ENCODE measurements around the gene CSRP2.

CSRP2 gene

GRCh38 chr12:76915361-76916169, 36.7 kb upstream of the CSRP2 start:
- no peaks in the 10 kb centered on the region for H3K9me3 ChIP-seq (ENCODE audit: control insufficient read depth, insufficient read depth, low read length)
- H3K27ac ChIP-seq (ENCODE audit: low read depth, low read length): no peak overlapping the region
- no peaks in the 10 kb centered on the region for H3K36me3 ChIP-seq (ENCODE audit: control insufficient read depth, insufficient read depth, low read length)
- H3K9ac ChIP-seq (ENCODE audit: low read depth, low read length): no peak overlapping the region
- H3K4me3 ChIP-seq (ENCODE audit: low read depth, low read length): no peak overlapping the region
- H3K27me3 ChIP-seq (ENCODE audit: control insufficient read depth, insufficient read depth, low read length): no peaks in the 10 kb centered on the region
- peaks cover 22% of the 10 kb centered on the region for H3K4me1 ChIP-seq (ENCODE audit: control insufficient read depth, insufficient read depth, low read length)

GRCh38 chr12:76914102-76914859, 35.5 kb upstream of the CSRP2 start:
- Histone ChIP-seq H3K9ac (ENCODE audit: low read depth, low read length) (no peak overlapping the region), H3K4me1 (ENCODE audit: control insufficient read depth, insufficient read depth, low read length) (peaks cover 16% of the 10 kb centered on the region), H3K4me3 (ENCODE audit: low read depth, low read length) (no peak overlapping the region), H3K27ac (ENCODE audit: low read depth, low read length) (no peak overlapping the region), H3K27me3 (ENCODE audit: control insufficient read depth, insufficient read depth, low read length) (no peaks in the 10 kb centered on the region), H3K36me3 (ENCODE audit: control insufficient read depth, insufficient read depth, low read length) (no peaks in the 10 kb centered on the region), H3K9me3 (ENCODE audit: control insufficient read depth, insufficient read depth, low read length) (no peaks in the 10 kb centered on the region)

GRCh38 chr12:76909290-76909689, 30.5 kb upstream of the CSRP2 start:
- Histone ChIP-seq H3K36me3 (ENCODE audit: control insufficient read depth, insufficient read depth, low read length) (no peaks in the 10 kb centered on the region), H3K4me1 (ENCODE audit: control insufficient read depth, insufficient read depth, low read length) (peaks cover 48% of the 10 kb centered on the region), H3K4me3 (ENCODE audit: low read depth, low read length) (no peak overlapping the region), H3K9me3 (ENCODE audit: control insufficient read depth, insufficient read depth, low read length) (no peaks in the 10 kb centered on the region), H3K27me3 (ENCODE audit: control insufficient read depth, insufficient read depth, low read length) (no peaks in the 10 kb centered on the region), H3K27ac (ENCODE audit: low read depth, low read length) (no peak overlapping the region), H3K9ac (ENCODE audit: low read depth, low read length) (no peak overlapping the region)

DNA sequence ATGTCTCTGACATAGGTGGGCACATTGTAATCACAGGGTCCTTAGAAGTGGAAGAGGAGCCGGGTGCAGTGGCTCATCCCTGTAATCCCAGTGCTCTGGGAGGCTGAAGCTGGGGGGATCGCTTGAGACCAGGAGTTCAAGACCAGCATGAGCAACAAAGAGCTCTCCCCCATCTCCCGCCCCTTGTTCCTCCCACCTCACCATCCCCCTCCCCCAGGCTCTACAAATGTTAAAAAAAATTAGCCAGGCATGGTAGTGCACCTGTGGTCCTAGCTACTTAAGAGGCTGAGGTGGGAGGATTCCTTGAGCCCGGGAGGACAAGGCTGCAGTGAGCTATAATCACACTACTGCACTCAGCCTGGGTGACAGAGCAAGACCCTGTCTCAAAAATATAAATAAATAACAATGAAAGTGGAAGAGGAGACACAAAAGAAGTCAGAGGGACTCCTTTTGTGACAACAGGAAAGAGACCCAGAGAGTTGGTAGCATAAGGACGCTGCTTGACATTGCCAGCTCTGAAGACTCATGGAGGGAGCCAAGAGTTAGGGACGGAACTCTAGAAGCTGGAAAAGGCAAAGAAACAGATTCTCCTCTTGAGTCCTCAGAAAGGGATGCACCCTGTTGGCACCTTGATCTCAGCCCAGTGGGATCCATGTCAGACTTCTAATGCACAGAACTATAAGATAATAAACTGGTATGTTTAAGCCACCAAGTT, 29.6 kb upstream of the CSRP2 start:
- no peak overlapping the region for H3K4me3 ChIP-seq (ENCODE audit: low read depth, low read length)
- no peaks in the 10 kb centered on the region for H3K27me3 ChIP-seq (ENCODE audit: control insufficient read depth, insufficient read depth, low read length)
- H3K9me3 ChIP-seq (ENCODE audit: control insufficient read depth, insufficient read depth, low read length): no peaks in the 10 kb centered on the region
- peaks cover 44% of the 10 kb centered on the region for H3K4me1 ChIP-seq (ENCODE audit: control insufficient read depth, insufficient read depth, low read length)
- no peaks in the 10 kb centered on the region for H3K36me3 ChIP-seq (ENCODE audit: control insufficient read depth, insufficient read depth, low read length)
- no peak overlapping the region for H3K9ac ChIP-seq (ENCODE audit: low read depth, low read length)
- H3K27ac ChIP-seq (ENCODE audit: low read depth, low read length): no peak overlapping the region

GRCh38 chr12:76901628-76902380, 23.0 kb upstream of the CSRP2 start:
- H3K9me3 ChIP-seq (ENCODE audit: control insufficient read depth, insufficient read depth, low read length): no peaks in the 10 kb centered on the region
- H3K4me1 ChIP-seq (ENCODE audit: control insufficient read depth, insufficient read depth, low read length): peaks cover 9% of the 10 kb centered on the region
- no peak overlapping the region for H3K27ac ChIP-seq (ENCODE audit: low read depth, low read length)
- no peak overlapping the region for H3K4me3 ChIP-seq (ENCODE audit: low read depth, low read length)
- no peaks in the 10 kb centered on the region for H3K27me3 ChIP-seq (ENCODE audit: control insufficient read depth, insufficient read depth, low read length)
- no peak overlapping the region for H3K9ac ChIP-seq (ENCODE audit: low read depth, low read length)
- H3K36me3 ChIP-seq (ENCODE audit: control insufficient read depth, insufficient read depth, low read length): no peaks in the 10 kb centered on the region

DNA sequence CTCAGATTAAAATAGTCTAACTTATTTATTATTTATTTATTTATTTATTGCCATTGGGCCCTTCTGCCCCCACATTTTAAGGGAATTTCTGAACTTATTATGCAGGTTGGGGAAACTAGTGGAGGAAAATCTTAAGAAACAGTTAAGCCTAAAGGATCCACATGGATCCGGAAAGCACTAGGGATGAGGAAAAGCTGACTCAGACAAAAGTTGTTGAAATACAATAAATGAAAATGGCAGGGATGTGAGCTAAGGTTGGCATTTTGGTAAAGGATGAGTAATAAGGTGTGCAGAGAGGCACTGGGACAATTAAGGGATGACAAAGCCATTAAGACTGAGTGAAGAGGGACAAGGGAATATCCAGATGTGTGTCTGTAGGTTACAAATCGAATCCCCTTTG, 20.7 kb upstream of the CSRP2 start:
- Histone ChIP-seq H3K9me3 (ENCODE audit: control insufficient read depth, insufficient read depth, low read length) (0 out of 2 replicates have a peak, but pooled peaks cover 2% of the 10 kb centered on the region), H3K36me3 (ENCODE audit: control insufficient read depth, insufficient read depth, low read length) (no peaks in the 10 kb centered on the region), H3K4me1 (ENCODE audit: control insufficient read depth, insufficient read depth, low read length) (no peaks in the 10 kb centered on the region), H3K27me3 (ENCODE audit: control insufficient read depth, insufficient read depth, low read length) (no peaks in the 10 kb centered on the region), H3K4me3 (ENCODE audit: low read depth, low read length) (no peak overlapping the region), H3K27ac (ENCODE audit: low read depth, low read length) (no peak overlapping the region), H3K9ac (ENCODE audit: low read depth, low read length) (no peak overlapping the region)

DNA sequence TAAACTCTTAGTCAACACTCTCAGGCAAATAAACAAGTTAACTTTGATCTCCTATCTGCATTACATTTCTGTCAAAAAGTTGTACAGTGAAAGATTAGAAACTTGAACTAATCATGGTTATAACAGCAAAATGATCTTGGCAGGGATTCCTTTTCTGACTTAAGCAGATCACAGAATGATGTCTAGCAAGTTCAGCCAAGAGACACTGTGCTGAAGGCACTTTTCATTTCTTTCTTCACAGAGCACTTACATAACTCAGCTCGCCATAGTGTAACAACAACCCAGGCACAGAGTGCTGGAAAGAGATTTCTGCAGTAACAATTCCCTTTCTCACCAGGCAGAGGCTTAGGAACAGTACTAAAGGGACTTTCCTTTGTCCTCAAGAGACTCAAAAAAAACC, 19.6 kb upstream of the CSRP2 start:
- H3K27me3 ChIP-seq (ENCODE audit: control insufficient read depth, insufficient read depth, low read length): no peaks in the 10 kb centered on the region
- no peak overlapping the region for H3K9ac ChIP-seq (ENCODE audit: low read depth, low read length)
- no peaks in the 10 kb centered on the region for H3K36me3 ChIP-seq (ENCODE audit: control insufficient read depth, insufficient read depth, low read length)
- H3K4me3 ChIP-seq (ENCODE audit: low read depth, low read length): no peak overlapping the region
- H3K27ac ChIP-seq (ENCODE audit: low read depth, low read length): no peak overlapping the region
- H3K4me1 ChIP-seq (ENCODE audit: control insufficient read depth, insufficient read depth, low read length): no peaks in the 10 kb centered on the region
- 0 out of 2 replicates have a peak, but pooled peaks cover 2% of the 10 kb centered on the region for H3K9me3 ChIP-seq (ENCODE audit: control insufficient read depth, insufficient read depth, low read length)

- Histone ChIP-seq H3K36me3 (ENCODE audit: control insufficient read depth, insufficient read depth, low read length) (no peaks in the 10 kb centered on the region), H3K27ac (ENCODE audit: low read depth, low read length) (no peak overlapping the region), H3K9me3 (ENCODE audit: control insufficient read depth, insufficient read depth, low read length) (0 out of 2 replicates have a peak, but pooled peaks cover 2% of the 10 kb centered on the region), H3K4me3 (ENCODE audit: low read depth, low read length) (no peak overlapping the region), H3K27me3 (ENCODE audit: control insufficient read depth, insufficient read depth, low read length) (no peaks in the 10 kb centered on the region), H3K4me1 (ENCODE audit: control insufficient read depth, insufficient read depth, low read length) (0 out of 2 replicates have a peak, but pooled peaks cover under 1% of the 10 kb centered on the region), H3K9ac (ENCODE audit: low read depth, low read length) (no peak overlapping the region)
Measured at GRCh38 chr12:76896274-76896673, 17.5 kb upstream of the CSRP2 start.

DNA sequence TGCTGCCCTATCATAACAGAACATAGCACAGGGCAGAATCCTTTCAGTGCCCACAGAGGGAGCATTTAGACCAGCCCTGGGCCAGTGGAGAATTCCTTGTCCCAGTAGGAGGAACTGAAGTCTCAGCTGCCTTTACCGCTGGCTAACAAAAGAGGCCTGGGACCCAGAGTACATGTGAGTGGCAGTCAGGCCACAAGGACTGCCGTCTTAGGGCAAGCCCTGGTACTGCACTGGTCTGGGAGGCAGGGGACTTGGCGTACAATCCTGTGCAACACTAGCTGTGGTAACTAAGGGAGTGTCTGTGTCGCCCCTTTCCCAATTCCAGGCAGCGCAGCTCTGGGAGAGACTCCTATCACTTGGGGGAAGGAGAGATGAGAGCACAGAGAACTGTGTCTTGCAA, 17.0 kb upstream of the CSRP2 start:
- Histone ChIP-seq H3K27me3 (ENCODE audit: control insufficient read depth, insufficient read depth, low read length) (no peaks in the 10 kb centered on the region), H3K4me3 (ENCODE audit: low read depth, low read length) (no peak overlapping the region), H3K36me3 (ENCODE audit: control insufficient read depth, insufficient read depth, low read length) (no peaks in the 10 kb centered on the region), H3K27ac (ENCODE audit: low read depth, low read length) (no peak overlapping the region), H3K9me3 (ENCODE audit: control insufficient read depth, insufficient read depth, low read length) (0 out of 2 replicates have a peak, but pooled peaks cover 2% of the 10 kb centered on the region), H3K4me1 (ENCODE audit: control insufficient read depth, insufficient read depth, low read length) (0 out of 2 replicates have a peak, but pooled peaks cover 6% of the 10 kb centered on the region), H3K9ac (ENCODE audit: low read depth, low read length) (no peak overlapping the region)

- Histone ChIP-seq H3K4me3 (ENCODE audit: low read depth, low read length) (no peak overlapping the region), H3K9ac (ENCODE audit: low read depth, low read length) (no peak overlapping the region), H3K9me3 (ENCODE audit: control insufficient read depth, insufficient read depth, low read length) (0 out of 2 replicates have a peak, but pooled peaks cover 2% of the 10 kb centered on the region), H3K36me3 (ENCODE audit: control insufficient read depth, insufficient read depth, low read length) (no peaks in the 10 kb centered on the region), H3K27ac (ENCODE audit: low read depth, low read length) (no peak overlapping the region), H3K4me1 (ENCODE audit: control insufficient read depth, insufficient read depth, low read length) (peaks cover 14% of the 10 kb centered on the region; the same call in 1 of the 2 replicates), H3K27me3 (ENCODE audit: control insufficient read depth, insufficient read depth, low read length) (no peaks in the 10 kb centered on the region)
Measured at GRCh38 chr12:76891609-76892008, 12.8 kb upstream of the CSRP2 start.
